ENCODE data around the gene C18orf63.

DNA sequence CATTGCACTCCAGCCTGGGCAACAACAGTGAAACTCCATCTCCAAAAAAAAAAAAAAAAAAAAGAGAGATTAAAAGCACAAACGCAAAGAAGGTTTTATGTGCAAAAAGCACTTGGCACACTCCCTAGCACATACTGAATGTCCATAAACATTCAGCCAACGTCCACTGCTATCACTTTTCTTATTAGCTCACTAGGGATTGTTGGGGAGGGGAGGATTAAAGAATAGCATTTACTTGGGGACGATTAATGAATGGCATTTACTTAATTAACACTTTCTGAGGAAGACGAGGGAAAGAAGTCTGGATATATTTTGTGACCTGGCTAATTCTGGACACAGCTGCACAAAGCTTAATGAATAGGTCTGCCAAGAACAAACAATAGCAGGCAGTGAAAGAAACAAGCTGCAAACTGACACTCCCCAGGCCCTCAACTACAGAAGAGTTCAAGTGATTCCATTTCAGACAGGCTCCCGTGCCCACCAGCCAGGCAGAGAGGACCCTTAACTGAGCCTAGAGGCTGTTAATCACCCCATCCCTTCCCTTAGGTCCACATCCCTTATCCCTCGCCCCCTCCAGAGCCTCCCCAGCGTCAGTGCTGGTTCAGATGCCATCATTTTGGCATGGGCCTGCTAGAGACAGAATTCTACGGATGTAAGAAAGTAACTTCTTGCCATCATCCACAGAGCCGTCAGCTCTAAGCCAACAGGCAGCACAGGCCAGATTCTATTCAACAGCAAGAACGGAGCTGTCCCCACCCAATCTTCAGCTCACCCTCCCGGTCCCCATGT is 31.3 kb upstream of the C18orf63 start:
- TF ChIP-seq, protein P1, sequence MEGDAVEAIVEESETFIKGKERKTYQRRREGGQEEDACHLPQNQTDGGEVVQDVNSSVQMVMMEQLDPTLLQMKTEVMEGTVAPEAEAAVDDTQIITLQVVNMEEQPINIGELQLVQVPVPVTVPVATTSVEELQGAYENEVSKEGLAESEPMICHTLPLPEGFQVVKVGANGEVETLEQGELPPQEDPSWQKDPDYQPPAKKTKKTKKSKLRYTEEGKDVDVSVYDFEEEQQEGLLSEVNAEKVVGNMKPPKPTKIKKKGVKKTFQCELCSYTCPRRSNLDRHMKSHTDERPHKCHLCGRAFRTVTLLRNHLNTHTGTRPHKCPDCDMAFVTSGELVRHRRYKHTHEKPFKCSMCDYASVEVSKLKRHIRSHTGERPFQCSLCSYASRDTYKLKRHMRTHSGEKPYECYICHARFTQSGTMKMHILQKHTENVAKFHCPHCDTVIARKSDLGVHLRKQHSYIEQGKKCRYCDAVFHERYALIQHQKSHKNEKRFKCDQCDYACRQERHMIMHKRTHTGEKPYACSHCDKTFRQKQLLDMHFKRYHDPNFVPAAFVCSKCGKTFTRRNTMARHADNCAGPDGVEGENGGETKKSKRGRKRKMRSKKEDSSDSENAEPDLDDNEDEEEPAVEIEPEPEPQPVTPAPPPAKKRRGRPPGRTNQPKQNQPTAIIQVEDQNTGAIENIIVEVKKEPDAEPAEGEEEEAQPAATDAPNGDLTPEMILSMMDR (conservative IDR thresholded peaks at IDR 0.05; ENCODE audit: low read length), result no peak
- no peak for TF ChIP-seq EZH2phosphoT487 (IDR thresholded peaks at IDR 0.05; ENCODE audit: borderline replicate concordance, low read depth, low read length)

All from OCI-LY7 (cell line).